Calu3 (cell line): ENCODE data around the gene PRUNE1. TPM values are rescaled to one million over a fixed set of nuclear protein-coding genes. Genes with fewer than 3 reads are reported as not detected.

ENCODE experiments used
- Bru-seq: library from RNA; stranded (reverse); fragments of 400-500 nt; gene quantifications from one replicate; lab custom pipeline; 2021; lab: Mats Ljungman, UMichigan
- BruChase-seq, 2 experiments: library from RNA; stranded (reverse); fragments of 400-500 nt; gene quantifications; one replicate each; lab custom pipeline; 2021; lab: Mats Ljungman, UMichigan
- BruUV-seq: library from RNA; stranded (reverse); fragments of 400-500 nt; replicated peaks from 2 replicates; lab custom pipeline; 2021; lab: Mats Ljungman, UMichigan
- CTCF ChIA-PET: fragments of 300-600 bp; sonication (Branson Sonifier 250); formaldehyde crosslinking; loops from one replicate; lab custom pipeline; 2022; ENCODE audit warnings: antibody characterized with exemption; lab: Charles Lee
- DNase-seq: peaks from one replicate; pipeline ENCODE4 v3.0.0; 2022
- H3K27ac Mint-ChIP-seq: one replicate; pipeline ENCODE4 v1.8.0; 2022; ENCODE audit warnings: mixed read lengths; ENCODE audit not compliant: unreplicated experiment
- H3K27me3 Mint-ChIP-seq: one replicate; pipeline ENCODE4 v1.8.0; 2022; ENCODE audit warnings: mixed read lengths; ENCODE audit not compliant: unreplicated experiment
- H3K36me3 Mint-ChIP-seq: one replicate; pipeline ENCODE4 v1.8.0; 2022; ENCODE audit warnings: mild to moderate bottlenecking, moderate library complexity, mixed read lengths; ENCODE audit not compliant: insufficient read depth, unreplicated experiment
- H3K4me1 Mint-ChIP-seq: one replicate; pipeline ENCODE4 v1.8.0; 2022; ENCODE audit warnings: mild to moderate bottlenecking, low read depth, mixed read lengths; ENCODE audit not compliant: unreplicated experiment
- H3K4me3 Mint-ChIP-seq: one replicate; pipeline ENCODE4 v1.8.0; 2022; ENCODE audit warnings: mild to moderate bottlenecking, low read depth, moderate library complexity, mixed read lengths; ENCODE audit not compliant: unreplicated experiment
- H3K9me3 Mint-ChIP-seq: one replicate; pipeline ENCODE4 v1.8.0; 2022; ENCODE audit warnings: low read depth, mixed read lengths; ENCODE audit not compliant: unreplicated experiment
- CTCF ChIP-seq: fragments of 200-600 bp; IDR thresholded peaks from one replicate; pipeline ENCODE4 v1.8.0; 2022; ENCODE audit warnings: antibody characterized with exemption; ENCODE audit not compliant: unreplicated experiment
- intact Hi-C: fragments of 100-400 bp; cut with micrococcal nuclease; formaldehyde crosslinking; loops from one replicate; pipeline ENCODE4 v1.10.0; 2022; ENCODE audit not compliant: unreplicated experiment
- long read RNA-seq: library from polyadenylated mRNA; stranded (forward); transcript quantifications from one replicate; pipeline ENCODE4 v2.0.0, GENCODE V29; 2022
- total RNA-seq: library from RNA; stranded (reverse); gene quantifications from 2 replicates; pipeline ENCODE4 v1.2.3, GENCODE V29; 2022

Gene PRUNE1
- total RNA-seq (15.9 and 16.0 TPM in 2 replicates), Bru-seq, nascent RNA (percentile 54 among the genes with signal in this experiment), BruChase-seq, experiment 1, labeled RNA remaining after a 6-hour chase (percentile 60 among the genes with signal in this experiment), BruChase-seq, experiment 2, labeled RNA remaining after a 2-hour chase (percentile 65 among the genes with signal in this experiment)
- long read RNA-seq, partial matches to known transcripts, result 0 of 11 reads
- long read RNA-seq, other reads (novel, unspliced or antisense), result 7 of 11 reads

- intact Hi-C loops, result loop anchor here (5.0 kb wide), 1 partner anchor 131 kb away; the partner anchor contains the start of gene ARNT
- TF ChIP-seq CTCF, result no peak
- CTCF ChIA-PET, result interaction anchor here (0.7 to 1.5 kb wide), 2 partner anchors 39 to 901 kb away, joined by 4 read pairs; partner anchors contain the start of genes C1orf56 and THEM4
- Mint-ChIP-seq H3K27me3 (no peaks in the 10 kb centered on the region), H3K9me3 (no peaks in the 10 kb centered on the region), H3K4me3 (peak within 1 kb of the TSS; percentile 96), H3K4me1 (peaks cover 37% of the 10 kb centered on the region), H3K27ac (peak within 1 kb of the TSS; percentile 95), H3K36me3 (peaks cover 43% of the 10 kb centered on the region)
- DNase-seq, result peak; percentile 99
- no TSS peak for BruUV-seq
Measured at GRCh38 chr1:151008244-151009205, at the start of gene PRUNE1. Gene PRUNE1, plus strand, starts transcription at chr1:151008449. Its CDS starts 184 bp downstream, at chr1:151008633.

- H3K27ac Mint-ChIP-seq, result no peak overlapping the region
- H3K4me3 Mint-ChIP-seq, result no peak overlapping the region
- no TSS peak for BruUV-seq
- H3K27me3 Mint-ChIP-seq, result no peaks in the 10 kb centered on the region
- TF ChIP-seq CTCF, result no peak
- CTCF ChIA-PET, result interaction anchor here (0.6 to 0.7 kb wide), 3 partner anchors 9 to 253 kb away, joined by 3 to 6 read pairs (median 4); no protein-coding TSS in a partner anchor
- H3K4me1 Mint-ChIP-seq, result peaks cover 5% of the 10 kb centered on the region
- H3K36me3 Mint-ChIP-seq, result peaks cover 87% of the 10 kb centered on the region
- DNase-seq, result no peak
- H3K9me3 Mint-ChIP-seq, result no peaks in the 10 kb centered on the region
- intact Hi-C loops, result no loop called here
Measured at GRCh38 chr1:150960646-150961045, 47.6 kb upstream of the PRUNE1 start.

GRCh38 chr1:150961756-150962155 lies 46.5 kb upstream of the PRUNE1 start:
- CTCF ChIA-PET, result no interaction called here
- Mint-ChIP-seq H3K27ac (no peak overlapping the region), H3K9me3 (no peaks in the 10 kb centered on the region), H3K36me3 (peaks cover 89% of the 10 kb centered on the region), H3K4me1 (peaks cover 5% of the 10 kb centered on the region), H3K4me3 (no peak overlapping the region), H3K27me3 (no peaks in the 10 kb centered on the region)
- intact Hi-C loops, result no loop called here
- no peak for TF ChIP-seq CTCF
- BruUV-seq, result no TSS peak
- no peak for DNase-seq

- CTCF ChIA-PET, result no interaction called here
- Mint-ChIP-seq H3K9me3 (no peaks in the 10 kb centered on the region), H3K36me3 (peaks cover 91% of the 10 kb centered on the region), H3K27ac (no peak overlapping the region), H3K27me3 (no peaks in the 10 kb centered on the region), H3K4me1 (no peaks in the 10 kb centered on the region), H3K4me3 (no peak overlapping the region)
- intact Hi-C loops, result no loop called here
- DNase-seq, result no peak
- no TSS peak for BruUV-seq
- no peak for TF ChIP-seq CTCF
Measured at GRCh38 chr1:150963321-150964163, 44.7 kb upstream of the PRUNE1 start.
